COLO668 (cell line): Measurements from ENCODE around the gene PRELID2.
A peak's percentile ranks its signal among the peaks of the same experiment; 100 is the strongest.
"Not testable (repeated sequence)": the region's sequence is repeated elsewhere in the genome, so short reads cannot be mapped to it uniquely, and the experiment has no call there.

ENCODE experiments used
- DNase-seq: peaks from one replicate; lab custom pipeline; 2025; ENCODE audit not compliant: unreplicated experiment; lab: John Stamatoyannopoulos, UW

PRELID2 gene

DNA sequence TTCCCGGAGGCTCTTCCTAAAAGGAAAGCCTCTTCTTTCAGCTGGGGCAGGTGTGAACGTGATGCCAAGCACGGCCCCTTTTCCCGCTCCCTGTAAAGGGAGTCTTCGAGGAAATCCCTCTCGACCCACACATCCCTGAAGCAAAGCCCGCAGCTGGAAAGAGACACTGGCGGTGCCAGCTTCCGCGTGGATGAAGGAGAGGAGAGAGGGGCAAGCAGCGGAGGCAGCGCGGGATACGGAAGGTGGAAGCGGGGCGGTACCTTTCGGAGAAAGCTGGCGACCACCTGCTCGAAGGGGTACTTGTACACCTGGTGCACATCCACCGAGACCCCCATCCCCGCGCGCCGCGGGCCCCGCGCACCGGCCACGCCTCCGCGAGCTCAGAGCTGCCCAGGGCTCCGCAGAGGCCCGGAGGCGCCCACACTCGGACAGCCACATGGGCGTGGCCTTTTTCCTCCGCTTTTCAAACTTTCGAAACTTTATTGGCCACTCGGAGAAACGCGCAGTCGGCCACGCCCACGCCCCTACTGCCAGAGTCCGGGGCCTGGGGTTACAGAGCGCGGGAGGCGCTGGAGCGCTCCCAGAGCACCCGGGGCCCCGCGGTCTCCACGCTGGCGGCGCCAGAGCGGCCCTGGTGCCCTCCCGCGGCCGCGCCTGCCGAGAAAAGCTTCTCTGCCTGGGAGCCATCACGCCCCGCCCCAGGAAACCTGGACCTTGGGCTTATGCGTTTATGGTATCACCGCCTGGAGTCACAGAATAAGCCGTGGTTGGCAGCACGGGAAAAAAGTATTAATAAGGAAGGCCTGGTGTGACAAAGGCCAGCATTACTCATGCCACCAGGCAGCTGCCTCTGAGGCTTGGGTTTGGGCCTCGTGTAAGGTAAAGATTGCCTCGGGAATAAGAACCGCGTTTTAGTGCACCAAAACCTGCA, at the start of gene PRELID2:
Gene PRELID2 (minus strand): TSS at position 426 of the 931 bp plus-strand sequence. CDS start 91 bp downstream, at position 335.
- DNase-seq = peak; percentile 91

DNA sequence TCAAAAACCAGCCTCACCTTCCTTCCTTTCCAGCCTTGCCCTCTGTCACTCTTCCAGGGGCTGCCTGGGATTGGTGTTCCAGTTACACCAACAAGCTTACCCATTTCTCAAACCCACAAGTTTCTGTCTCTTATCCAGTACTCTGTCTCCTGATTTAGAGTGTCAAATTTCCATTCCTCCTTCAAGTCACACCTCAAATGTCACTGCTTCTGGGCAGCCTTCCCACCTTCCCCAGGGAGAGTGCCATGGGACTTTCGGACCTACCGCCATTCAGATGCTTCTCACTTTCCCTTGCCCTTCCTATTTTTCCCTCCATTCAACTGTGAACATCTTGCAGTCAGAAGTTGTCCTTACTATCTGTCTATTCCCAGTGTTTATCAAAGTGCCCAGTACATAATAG, 39.6 kb upstream of the PRELID2 start:
- no peak for DNase-seq

DNA sequence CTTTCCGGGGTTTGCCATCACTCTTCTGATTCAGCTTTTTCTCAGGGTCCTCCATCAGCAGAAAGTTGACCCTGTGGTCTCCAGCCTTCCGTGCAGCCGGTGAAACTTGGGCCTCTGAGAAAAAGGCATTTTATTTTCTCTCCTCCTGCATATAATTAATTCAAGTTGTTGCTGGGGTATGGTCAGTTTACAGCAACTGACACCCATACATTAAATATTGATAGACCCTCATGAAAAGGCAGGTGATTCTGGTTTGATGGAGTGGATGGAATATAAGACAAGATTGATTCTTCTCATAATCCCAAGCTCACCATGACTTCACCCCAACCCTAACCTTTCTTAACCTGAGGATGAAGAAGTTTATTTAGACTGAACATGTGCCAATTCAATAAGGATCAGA, 37.8 kb upstream of the PRELID2 start, which contains the start of gene GRXCR2:
Gene GRXCR2 (minus strand): TSS at position 101 of the 400 bp plus-strand sequence. CDS start 46 bp downstream, at position 55.
- DNase-seq = no peak

DNA sequence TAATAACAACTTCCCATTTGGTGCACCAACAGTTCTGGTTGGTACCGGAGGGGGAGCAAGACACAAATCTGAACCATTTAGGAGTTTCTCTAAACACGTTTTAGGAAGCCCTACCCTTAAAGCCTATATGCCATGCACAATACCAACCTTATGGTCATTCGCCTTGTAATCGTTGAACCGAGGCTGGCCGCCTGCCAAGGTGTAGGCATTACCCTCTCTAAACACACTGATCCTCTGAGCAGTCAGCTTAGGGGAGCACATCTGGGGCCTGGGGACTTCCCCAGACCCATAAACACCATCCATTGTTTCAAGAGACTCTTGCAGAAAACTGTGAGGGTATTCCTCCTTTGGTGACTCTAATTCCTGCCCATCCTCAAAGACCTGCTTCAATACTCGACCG, 37.3 kb upstream of the PRELID2 start:
- peak; percentile 89 for DNase-seq

DNA sequence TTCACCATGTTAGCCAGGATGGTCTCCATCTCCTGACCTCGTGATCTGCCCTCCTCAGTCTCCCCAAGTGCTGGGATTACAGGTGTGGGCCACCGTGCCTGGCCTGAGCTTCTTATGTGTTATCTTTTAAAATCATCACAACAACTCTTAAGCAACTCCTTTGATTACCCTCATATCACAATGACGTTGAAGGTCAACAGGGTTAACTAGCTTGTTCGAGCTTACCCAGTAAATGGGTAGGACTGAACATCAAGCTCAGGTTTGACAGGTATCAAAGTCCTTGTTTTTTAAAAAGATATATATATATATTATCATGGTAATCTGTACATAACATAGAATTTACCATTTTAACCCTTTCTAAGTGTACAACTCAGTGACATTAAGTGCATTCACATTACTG, 34.6 kb upstream of the PRELID2 start:
- DNase-seq = no peak

DNA sequence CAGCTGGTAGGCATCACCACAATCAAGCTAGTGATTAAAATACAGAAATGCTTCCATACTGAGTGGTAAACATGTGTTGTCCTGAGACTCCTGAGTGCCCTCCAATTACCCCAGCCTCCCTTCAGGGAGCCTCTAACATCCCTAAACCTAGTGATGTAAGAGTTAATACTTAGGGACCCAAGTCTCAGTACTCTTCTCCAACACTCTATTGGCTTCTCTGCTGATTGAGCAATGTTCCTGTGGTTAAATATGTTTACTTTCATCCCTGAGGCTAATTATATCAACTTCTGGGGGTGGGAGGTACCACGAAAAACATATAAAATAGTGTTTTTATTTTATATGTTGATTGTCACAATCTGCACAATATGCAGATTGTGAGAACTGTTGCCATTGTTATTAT, 32.7 kb upstream of the PRELID2 start:
- DNase-seq = no peak

DNA sequence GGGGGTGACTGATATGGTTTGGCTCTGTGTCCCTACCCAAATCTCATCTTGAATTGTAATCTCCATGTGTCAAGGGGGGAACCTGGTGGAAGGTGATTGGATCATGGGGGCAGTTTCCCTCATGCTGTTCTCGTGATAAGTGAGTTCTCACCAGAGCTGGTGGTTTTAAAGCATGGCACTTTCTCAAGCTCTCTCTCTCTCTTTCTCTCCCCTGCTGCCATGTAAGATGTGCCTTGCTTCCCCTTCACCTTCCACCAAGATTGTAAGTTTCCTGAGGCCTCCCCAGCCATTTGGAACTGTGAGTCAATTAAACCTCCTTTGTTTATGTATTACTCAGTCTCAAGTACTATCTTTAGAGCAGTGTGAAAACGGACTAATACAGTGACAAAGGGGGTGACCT, 29.3 kb upstream of the PRELID2 start:
- DNase-seq = not testable (repeated sequence)

DNA sequence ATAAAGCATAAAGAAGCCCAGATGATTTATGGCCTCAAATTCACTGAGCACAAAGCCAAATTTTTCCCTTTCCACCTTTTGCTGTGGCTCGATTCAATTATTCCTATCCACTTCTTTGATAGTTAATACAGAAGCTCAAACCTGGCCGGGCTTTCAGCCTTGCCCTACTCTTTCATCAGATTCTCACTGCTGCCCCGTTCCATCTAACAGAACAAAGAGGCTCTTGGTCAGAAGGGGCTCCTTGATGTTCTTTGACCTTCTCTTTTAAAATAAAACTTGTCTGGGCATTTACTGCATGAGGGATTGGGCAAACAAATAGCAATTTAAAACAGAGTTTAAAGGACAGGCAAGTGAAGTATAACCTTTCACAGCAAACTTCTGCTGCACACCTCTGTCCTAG, 27.9 kb upstream of the PRELID2 start:
- no peak for DNase-seq

DNA sequence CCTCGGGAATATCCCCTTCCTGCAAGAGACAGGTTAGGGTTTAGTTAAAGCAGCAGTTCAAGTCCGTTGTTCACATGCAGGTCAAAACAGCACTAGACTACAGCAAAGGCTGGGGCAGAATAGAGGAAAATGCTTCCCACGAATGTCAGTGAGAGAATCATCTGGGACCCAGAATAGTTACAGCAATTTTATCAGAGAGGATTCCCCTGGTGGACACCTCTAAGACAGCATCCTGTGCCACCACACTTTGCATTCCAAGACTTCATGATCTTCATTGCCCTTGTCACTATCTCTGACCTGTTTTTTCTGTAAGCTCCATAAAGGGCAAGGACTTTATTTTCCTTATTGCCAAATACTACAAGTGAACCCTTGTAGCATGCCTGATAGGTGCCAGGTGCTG, 24.8 kb upstream of the PRELID2 start:
- no peak for DNase-seq

DNA sequence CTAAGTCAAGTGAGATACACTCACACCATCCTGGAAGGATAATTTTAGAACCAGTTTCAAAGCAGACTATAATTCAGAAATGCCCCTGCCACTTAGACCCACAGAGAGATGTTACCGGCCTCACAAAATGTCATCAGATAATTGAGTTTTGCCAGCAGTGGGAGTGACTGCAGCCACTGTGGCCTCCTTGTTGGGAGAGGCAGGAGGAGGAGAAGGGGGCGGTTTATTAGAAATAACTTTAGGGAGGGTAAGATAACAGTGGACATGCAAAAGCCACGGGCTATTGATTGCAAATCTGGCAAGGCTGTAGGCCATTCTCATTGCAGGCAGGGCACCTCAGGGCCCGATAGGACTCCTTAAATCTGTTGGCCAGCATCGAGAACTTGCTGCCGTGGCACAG, 24.3 kb upstream of the PRELID2 start:
- no peak for DNase-seq

DNA sequence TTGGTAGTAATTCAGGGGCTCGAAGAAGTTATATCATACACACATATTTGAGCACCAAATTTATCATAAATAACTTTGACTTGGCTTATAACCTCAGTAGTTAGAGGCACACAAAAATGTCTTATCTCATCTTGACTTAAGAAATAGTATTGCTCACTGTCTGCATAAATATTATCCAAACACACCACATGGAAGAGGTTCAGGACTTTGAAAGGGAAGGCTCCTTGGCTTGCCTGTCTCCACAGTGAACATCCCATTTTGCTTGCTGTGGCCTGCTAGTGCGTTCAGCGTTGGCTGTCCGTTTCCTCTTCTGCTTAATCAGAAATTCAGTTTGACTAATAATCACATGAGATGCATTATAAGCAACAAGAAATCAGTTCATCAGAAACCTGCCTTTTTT, 23.8 kb upstream of the PRELID2 start:
- DNase-seq = no peak

DNA sequence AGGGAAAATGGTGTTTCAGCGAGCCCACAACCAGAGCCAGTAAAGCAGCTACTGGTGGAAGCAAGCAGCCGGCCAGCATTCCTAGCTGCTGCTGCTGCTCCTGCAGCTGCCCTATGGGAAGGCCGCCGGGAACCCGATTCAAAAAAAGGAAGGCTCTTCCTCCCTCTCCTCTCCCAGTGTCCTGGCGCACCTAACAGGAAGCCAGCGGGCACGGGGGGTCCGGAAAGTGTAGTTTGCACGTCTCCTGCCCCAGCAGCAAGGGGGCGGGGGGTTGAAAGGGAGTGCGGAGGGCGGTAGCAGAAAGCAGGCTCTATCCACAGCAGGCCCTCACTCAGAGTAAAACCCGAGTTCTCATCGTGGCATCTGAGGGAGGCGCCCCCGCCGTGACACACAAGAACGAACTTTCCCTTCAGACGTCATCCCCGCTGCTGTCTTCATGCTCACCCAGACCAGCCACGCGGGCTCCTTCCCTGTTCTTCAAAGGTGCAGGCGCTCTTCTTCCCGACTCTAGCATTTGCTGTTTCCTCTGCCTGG, 21.2 kb upstream of the PRELID2 start:
- no peak for DNase-seq

DNA sequence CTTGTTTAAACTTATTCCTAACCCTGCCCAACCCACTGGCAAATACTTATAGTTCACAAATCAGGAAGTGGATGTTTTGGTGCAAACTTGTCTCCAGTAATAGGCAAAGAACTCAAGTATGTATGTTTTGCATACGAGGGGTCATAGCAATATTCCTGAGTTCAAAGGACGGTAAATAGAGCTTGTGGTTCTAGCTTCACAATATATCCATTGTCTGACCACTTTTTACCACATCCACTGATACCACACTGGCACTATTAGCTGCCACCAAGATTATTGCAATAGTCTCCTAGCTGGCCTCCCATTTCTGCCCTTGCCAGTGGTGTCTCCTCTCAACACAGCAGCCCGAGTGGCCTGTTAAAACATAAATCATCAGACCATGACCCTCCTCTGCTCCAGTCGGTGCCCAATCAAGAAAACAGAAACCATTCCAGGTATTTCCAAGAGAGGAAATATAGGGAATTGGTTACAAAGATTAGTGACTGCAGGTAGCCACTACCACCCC, 20.7 kb upstream of the PRELID2 start:
- DNase-seq = no peak

DNA sequence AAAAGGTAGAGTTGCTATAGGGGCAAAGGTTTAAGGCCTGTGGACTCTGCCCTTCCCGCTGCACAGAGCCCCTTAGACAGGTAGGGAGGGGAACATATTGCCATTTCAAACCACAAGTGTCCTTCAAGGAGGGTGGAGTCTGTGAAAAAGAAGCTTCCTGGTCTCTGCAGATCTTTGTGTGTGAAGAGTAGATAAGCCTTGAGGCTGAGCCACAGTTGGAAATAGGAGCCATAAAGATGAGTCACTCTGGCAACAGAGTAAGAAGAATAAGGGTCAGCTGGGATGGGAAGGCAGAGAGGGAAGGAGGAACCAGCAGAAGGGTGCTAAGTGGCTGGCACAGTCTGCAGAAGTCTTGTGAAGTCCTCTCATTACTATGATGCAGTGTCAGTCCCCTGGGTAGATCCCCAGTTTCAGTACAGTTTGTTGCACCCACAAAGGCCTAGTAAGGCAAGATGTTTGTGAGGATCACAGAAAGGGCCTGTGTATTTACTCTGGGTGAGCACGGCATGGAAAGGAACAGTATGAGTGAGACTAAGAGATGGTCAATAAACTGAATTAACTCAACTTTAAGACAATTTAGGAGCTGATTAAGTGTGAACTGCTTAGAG, 19.6 kb upstream of the PRELID2 start:
- DNase-seq = no peak

DNA sequence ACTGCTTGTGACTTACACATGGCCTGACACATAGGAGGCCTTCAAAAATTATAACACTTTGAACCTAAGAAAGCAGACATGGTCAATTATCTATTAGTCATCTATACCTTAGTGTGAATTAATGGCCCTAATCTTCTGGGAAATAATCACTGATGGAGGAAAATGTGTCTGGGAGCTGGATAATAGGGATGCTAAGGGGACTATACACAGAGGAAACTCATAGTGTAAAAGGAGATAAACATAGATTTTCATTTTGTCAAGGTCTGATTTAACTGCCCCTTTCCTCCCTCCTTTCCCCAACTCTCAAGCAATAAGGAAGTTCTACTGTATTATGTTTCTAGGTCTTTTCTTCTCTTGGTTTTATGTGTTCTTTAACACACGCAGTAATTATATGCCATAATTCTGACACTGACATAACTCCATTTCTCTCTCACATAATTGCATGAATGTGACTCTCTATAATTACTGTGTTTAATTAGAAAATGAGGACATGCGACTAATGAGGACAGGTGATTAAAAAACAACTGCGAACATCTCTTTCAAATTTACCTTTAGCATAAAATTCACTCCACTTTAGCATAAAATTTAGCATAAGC, 18.7 kb upstream of the PRELID2 start:
- DNase-seq = no peak

DNA sequence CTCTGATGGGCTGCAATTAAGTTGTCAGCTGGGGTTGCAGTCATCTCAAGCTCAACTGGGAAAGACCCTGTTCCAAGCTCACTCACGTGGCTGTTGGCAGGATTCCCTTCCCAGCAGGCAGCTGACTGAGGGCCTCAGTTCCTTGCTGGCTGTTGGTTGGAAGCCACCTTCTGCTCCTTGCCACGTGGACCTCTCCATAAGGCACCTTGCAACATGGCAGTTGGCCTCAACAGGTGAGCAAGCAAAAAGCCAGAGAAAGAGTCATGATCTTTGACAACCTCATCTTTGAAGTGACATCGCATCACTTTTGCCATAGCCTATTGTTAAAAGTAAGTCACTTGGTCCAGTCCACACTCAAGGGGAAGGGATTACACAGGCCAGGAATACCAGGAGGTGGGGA, 17.8 kb upstream of the PRELID2 start:
- no peak for DNase-seq

DNA sequence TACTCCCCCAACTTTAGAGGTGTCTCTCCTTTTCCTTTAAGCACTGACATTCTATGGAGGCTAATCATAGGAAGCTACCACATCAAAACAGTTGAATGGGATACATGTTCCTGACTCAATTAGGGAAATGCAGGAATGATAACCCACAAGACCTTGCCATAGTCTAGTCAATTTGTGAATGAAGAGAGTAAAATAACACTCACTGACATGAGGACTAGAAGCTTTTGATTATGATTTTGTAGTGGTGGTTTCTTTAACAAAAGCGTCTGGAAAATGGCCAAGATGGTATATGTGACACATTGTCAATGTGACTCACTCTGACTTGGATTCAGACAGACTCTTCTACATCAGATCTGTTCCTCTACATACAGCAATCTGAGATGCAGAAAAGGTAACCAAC, 13.7 kb upstream of the PRELID2 start:
- DNase-seq = no peak

DNA sequence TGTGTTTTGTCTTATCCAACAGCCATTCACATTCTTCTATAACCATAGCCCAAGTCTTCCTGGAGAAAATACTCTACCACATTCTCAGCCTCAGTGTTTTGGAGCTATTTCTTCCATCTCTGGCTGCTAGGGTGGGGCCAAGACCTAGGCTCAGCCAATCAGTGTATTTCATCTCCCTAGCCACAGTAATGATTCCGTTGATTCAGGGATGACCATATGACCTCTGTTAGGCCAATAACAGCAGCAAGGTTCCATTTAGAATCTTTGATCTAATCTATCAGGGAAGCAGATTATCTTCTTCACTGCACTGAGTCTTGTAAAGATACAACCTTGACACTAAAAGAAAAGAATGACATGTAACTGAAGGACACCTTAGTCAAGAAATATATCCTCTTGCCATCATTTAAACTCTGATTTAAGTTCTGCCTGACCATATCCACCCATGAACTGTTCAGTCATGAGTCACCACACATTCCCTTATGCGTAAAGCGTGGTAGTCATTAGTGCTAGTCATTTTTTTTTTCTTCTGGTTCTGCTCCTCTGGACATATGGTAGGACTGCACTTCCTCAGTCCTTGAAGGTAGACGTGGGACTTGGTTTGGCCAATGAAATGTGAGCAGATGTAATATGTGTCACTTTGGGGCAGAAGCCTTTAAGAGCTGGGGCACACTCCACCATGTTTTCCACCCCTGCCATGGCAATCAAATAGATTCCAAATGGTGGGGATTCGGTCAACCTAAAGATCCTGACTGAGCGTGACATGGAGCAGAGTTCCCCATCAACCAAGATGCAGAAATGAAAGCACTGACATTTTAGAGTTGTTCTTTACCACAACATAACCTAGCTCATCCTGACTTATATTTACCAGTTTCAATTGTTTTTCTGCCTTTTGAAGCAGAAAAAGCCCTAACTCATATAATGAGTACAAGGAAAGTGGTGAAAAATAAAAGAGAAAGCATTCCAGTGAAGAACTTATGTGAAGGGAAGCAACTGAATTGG, 12.7 kb upstream of the PRELID2 start:
- DNase-seq = no peak

DNA sequence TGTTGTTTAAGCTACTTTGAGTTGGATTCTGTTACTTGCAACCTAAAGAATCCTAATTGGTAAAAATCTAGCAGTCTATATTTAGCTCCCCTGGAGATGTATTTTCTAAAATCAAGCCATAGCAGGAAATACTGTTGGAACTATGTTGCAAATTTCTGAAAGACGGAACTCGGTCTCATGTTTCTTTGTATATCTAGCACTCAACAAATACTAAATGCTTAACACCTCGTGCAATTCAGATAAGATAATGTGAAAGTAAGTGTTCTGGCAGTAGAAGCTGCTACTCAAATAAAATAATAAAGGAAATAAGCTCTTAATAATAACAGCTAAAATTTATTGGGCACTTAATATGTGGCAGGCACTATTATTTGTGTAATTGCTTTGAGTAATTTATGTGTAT, 10.9 kb upstream of the PRELID2 start:
- DNase-seq = no peak

DNA sequence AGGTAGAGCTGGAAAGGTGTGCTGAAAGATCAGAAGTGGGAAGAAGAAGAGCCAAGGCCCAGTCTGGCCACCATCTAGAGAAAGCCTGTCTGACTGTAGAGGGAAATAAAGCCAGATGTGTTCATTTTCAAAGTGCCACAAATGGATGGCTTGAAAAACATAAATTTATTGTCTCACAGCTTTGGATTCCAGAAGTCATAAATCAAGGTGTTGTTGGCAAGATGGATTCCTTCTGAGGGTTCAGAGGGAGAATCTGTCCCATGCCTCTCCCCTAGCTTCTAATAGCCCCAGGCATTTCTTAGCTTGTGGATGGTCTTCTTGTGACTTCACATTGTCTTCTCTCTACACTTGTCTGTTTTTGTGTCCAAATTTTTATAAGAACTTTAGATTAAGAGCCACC, 6.2 kb upstream of the PRELID2 start:
- no peak for DNase-seq
